Breast epithelium (tissue), 3 donors: ENCODE results near the gene SFXN5.

Experiments
- CTCF ChIP-seq, 3 donors: fragments of 450-650 bp; IDR thresholded peaks; one replicate each; pipeline ENCODE4 v1.5.1; 2016 to 2017; ENCODE audit warnings: antibody characterized with exemption in 3 of 3, mild to moderate bottlenecking in 3 of 3, moderate library complexity in 3 of 3
- POLR2A ChIP-seq: fragments of 450-650 bp; IDR thresholded peaks from one replicate; pipeline ENCODE4 v1.6.1; 2016; ENCODE audit warnings: antibody characterized with exemption, mild to moderate bottlenecking, moderate library complexity
- POLR2AphosphoS5 ChIP-seq, 3 donors: sonication (generic); formaldehyde crosslinking; IDR thresholded peaks; one replicate each; pipeline ENCODE4 v1.6.1; 2017; ENCODE audit warnings: antibody characterized with exemption in 3 of 3

- TF ChIP-seq CTCF (IDR thresholded peaks at IDR 0.05) = peak; percentile 30 to 73 (median 67)
- no peak for TF ChIP-seq POLR2A
- no peak for TF ChIP-seq POLR2AphosphoS5 (IDR thresholded peaks at IDR 0.05)
Observed at GRCh38 chr2:73085691-73086090, 14.2 kb upstream of the SFXN5 start.
